ENCODE measurements around the gene CACNG6. TPM values are rescaled to one million over a fixed set of nuclear protein-coding genes. Genes with fewer than 3 reads are reported as not detected.

The CACNG6 gene
- total RNA-seq, 1 donor from 2014 or later = not detected

DNA sequence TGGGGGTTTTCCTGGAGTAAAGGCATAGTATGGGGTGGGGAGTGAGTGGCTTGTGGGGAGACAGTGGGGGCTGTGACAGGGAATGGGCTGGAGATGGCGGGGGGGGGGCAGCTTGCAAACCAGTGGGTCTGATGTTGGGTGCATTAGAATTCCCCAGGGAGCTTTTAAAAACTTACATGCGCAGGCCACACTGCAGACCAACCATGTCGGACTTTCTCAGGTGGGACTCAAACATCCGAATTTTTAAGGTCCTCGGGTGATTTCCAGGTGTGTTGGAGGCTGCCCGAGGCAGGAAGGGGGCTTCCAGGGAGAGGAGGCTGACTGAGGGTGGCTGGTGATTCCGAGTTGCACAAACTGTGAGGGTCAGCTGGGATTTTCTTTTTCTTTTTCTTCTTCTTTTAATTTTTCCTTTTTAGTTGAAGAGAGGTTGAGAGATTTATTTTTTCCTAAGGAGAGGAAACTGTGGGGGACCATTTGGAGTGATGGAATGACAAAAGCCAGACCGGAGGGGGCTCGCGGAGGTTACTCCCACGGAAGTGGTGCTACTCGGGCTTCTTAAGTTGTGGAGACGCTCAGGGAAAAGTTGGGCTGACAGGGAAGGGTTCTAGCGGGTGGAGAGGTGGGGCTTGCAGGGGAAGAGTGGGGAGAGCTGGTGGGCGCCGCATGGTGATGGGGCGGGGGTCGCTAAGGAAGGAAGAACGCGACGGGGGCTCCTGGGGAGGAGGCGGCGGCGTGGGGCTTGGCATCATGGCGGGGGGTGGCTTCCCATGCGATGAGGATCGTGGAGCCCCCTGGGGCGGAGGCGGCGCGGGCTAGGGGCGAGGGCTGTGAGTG, 29.7 kb upstream of the CACNG6 start:
- no peak overlapping the region for H3K27ac ChIP-seq
- peaks cover 13% of the 10 kb centered on the region for H4K20me1 ChIP-seq (ENCODE audit: low read depth)
- peaks cover 7% of the 10 kb centered on the region for H3K36me3 Mint-ChIP-seq
- no peak for TF ChIP-seq CTCF (IDR thresholded peaks at IDR 0.05)
- peak; percentile 80 for TF ChIP-seq EZH2phosphoT487 (IDR thresholded peaks at IDR 0.05)
- peak; percentile 91 for TF ChIP-seq EZH2 (IDR thresholded peaks at IDR 0.05)
- no peaks in the 10 kb centered on the region for H3K9me3 ChIP-seq (ENCODE audit: low read depth)
- peak overlapping the region; percentile 18 for H3K4me3 ChIP-seq
- no peaks in the 10 kb centered on the region for H3K36me3 ChIP-seq
- peaks cover 8% of the 10 kb centered on the region for H3K27me3 Mint-ChIP-seq (ENCODE audit: insufficient read depth, low read depth)
- no peak overlapping the region for H3K9ac ChIP-seq
- no peaks in the 10 kb centered on the region for H3K79me2 ChIP-seq (ENCODE audit: low read depth)
- H3K9me3 Mint-ChIP-seq = no peaks in the 10 kb centered on the region
- peak overlapping the region; percentile 88 for H3K4me3 Mint-ChIP-seq
- H3K27me3 ChIP-seq = peaks cover 89% of the 10 kb centered on the region
- H3K4me1 Mint-ChIP-seq = peaks cover 57% of the 10 kb centered on the region
- H2AFZ ChIP-seq (replicated peaks) = no peak overlapping the region
- peak overlapping the region; percentile 53 for H3K4me2 ChIP-seq
- H3F3A ChIP-seq (ENCODE audit: low read depth) = peaks cover 30% of the 10 kb centered on the region
- DNase-seq (ENCODE audit: low spot score) = peak; percentile 28
- H3K27ac Mint-ChIP-seq = no peak overlapping the region
- peaks cover 38% of the 10 kb centered on the region for H3K4me1 ChIP-seq

DNA sequence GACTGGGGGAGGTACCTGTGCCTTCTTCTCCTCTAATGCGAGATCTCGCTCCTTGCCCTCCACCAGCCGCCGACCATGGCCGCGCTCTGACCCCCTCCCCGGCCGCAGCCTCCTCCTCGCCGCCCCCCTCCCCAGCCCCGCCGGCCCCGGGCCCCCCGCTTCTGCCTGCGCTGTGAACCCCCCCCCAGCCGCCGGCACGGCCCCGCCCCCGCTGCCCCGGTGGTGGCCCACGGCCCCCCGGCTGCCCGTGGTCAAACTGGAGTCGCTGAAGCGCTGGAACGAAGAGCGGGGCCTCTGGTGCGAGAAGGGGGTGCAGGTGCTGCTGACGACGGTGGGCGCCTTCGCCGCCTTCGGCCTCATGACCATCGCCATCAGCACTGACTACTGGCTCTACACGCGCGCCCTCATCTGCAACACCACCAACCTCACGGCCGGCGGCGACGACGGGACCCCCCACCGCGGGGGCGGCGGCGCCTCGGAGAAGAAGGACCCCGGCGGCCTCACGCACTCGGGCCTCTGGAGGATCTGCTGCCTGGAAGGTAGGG, 28.5 kb upstream of the CACNG6 start, which contains the start of gene CACNG8:
Gene CACNG8 (plus strand): TSS at position 51 of the 545 bp plus-strand sequence.
- Histone ChIP-seq H3K9me3 (ENCODE audit: low read depth) (no peaks in the 10 kb centered on the region), H3K27me3 (peaks cover 77% of the 10 kb centered on the region), H3K9ac (no peak within 1 kb of the TSS), H4K20me1 (ENCODE audit: low read depth) (peaks cover 13% of the 10 kb centered on the region), H3K4me1 (peaks cover 32% of the 10 kb centered on the region), H3K4me2 (peak within 1 kb of the TSS; percentile 80), H2AFZ (replicated peaks) (no peak within 1 kb of the TSS), H3K36me3 (no peaks in the 10 kb centered on the region), H3K79me2 (ENCODE audit: low read depth) (no peaks in the 10 kb centered on the region), H3K27ac (no peak within 1 kb of the TSS), H3F3A (ENCODE audit: low read depth) (peaks cover 23% of the 10 kb centered on the region), H3K4me3 (peak within 1 kb of the TSS; percentile 39)
- no peak for TF ChIP-seq EZH2 (IDR thresholded peaks at IDR 0.05)
- TF ChIP-seq EZH2phosphoT487 (IDR thresholded peaks at IDR 0.05) = no peak
- TF ChIP-seq CTCF (IDR thresholded peaks at IDR 0.05) = no peak
- H3K27ac Mint-ChIP-seq = no peak within 1 kb of the TSS
- DNase-seq (ENCODE audit: low spot score) = peak; percentile 56
- peaks cover 7% of the 10 kb centered on the region for H3K36me3 Mint-ChIP-seq
- peak within 1 kb of the TSS; percentile 88 for H3K4me3 Mint-ChIP-seq
- H3K27me3 Mint-ChIP-seq (ENCODE audit: insufficient read depth, low read depth) = peaks cover 5% of the 10 kb centered on the region
- H3K4me1 Mint-ChIP-seq = peaks cover 46% of the 10 kb centered on the region
- no peaks in the 10 kb centered on the region for H3K9me3 Mint-ChIP-seq

DNA sequence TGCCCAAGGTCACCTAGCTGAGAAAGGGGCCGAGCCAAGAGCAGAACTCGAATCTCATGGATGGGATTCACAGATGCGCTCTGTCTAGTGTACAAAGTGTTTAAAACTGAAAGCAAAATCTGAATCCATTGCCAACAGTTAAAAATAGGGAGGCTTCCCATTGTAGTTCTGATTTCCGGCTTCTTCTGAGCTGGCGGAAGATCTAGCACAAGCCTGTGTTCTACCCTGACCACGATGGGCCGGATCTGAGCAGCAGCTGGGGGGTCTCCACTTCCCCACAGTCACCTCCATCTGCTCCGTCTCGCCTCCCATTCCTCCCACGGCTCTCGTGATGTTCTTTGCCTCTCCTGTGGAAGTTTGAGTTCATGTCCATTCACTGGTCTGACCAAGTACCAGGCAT, 26.3 kb upstream of the CACNG6 start:
- H3K9me3 Mint-ChIP-seq = no peaks in the 10 kb centered on the region
- peaks cover 56% of the 10 kb centered on the region for H3K27me3 ChIP-seq

More for the DNA sequence above, 26.3 kb upstream of the CACNG6 start:
- Mint-ChIP-seq H3K36me3 (peaks cover 7% of the 10 kb centered on the region), H3K27ac (no peak overlapping the region), H3K27me3 (ENCODE audit: insufficient read depth, low read depth) (peaks cover 8% of the 10 kb centered on the region), H3K4me3 (peak overlapping the region; percentile 41), H3K4me1 (peaks cover 30% of the 10 kb centered on the region)
- Histone ChIP-seq H3K4me2 (no peak overlapping the region), H3F3A (ENCODE audit: low read depth) (peaks cover 14% of the 10 kb centered on the region), H2AFZ (replicated peaks) (no peak overlapping the region), H3K4me1 (peaks cover 20% of the 10 kb centered on the region), H3K79me2 (ENCODE audit: low read depth) (no peaks in the 10 kb centered on the region), H3K27ac (no peak overlapping the region), H3K36me3 (no peaks in the 10 kb centered on the region), H3K4me3 (no peak overlapping the region), H3K9ac (no peak overlapping the region), H3K9me3 (ENCODE audit: low read depth) (no peaks in the 10 kb centered on the region), H4K20me1 (ENCODE audit: low read depth) (peaks cover 13% of the 10 kb centered on the region)
- DNase-seq (ENCODE audit: low spot score) = no peak
- TF ChIP-seq EZH2 (IDR thresholded peaks at IDR 0.05) = no peak
- TF ChIP-seq EZH2phosphoT487 (IDR thresholded peaks at IDR 0.05) = no peak
- TF ChIP-seq CTCF (IDR thresholded peaks at IDR 0.05) = no peak
